Measurements from ENCODE around the gene FRMD4A.

The FRMD4A gene

GRCh38 chr10:13949844-13950542, 380.7 kb downstream of the FRMD4A start:
- H3K36me3 ChIP-seq: no peaks in the 10 kb centered on the region
- TF ChIP-seq CTCF (IDR thresholded peaks at IDR 0.05): no peak
- no peak overlapping the region for H3K4me3 ChIP-seq (ENCODE audit: low read depth in 1 of 2, low read length in 1 of 2)
- H3K4me1 ChIP-seq (ENCODE audit: control insufficient read depth in 1 of 2, insufficient read depth in 1 of 2, low read depth in 1 of 2, low read length in 1 of 2): no peaks in the 10 kb centered on the region
- no peak overlapping the region for H3K27ac ChIP-seq
- H3K9me3 ChIP-seq: no peaks in the 10 kb centered on the region
- no peaks in the 10 kb centered on the region for H3K27me3 ChIP-seq

- H3K9me3 ChIP-seq: no peaks in the 10 kb centered on the region
- no peak overlapping the region for H3K27ac ChIP-seq
- no peaks in the 10 kb centered on the region for H3K36me3 ChIP-seq
- H3K4me3 ChIP-seq (ENCODE audit: low read depth in 1 of 2, low read length in 1 of 2): no peak overlapping the region
- no peaks in the 10 kb centered on the region for H3K27me3 ChIP-seq
- TF ChIP-seq CTCF (IDR thresholded peaks at IDR 0.05): no peak
- no peaks in the 10 kb centered on the region for H3K4me1 ChIP-seq (ENCODE audit: control insufficient read depth in 1 of 2, insufficient read depth in 1 of 2, low read depth in 1 of 2, low read length in 1 of 2)
These were observed 384.6 kb downstream of the FRMD4A start for GRCh38 chr10:13946209-13946460.

GRCh38 chr10:13945390-13946208, 385.1 kb downstream of the FRMD4A start:
- no peak for TF ChIP-seq CTCF (IDR thresholded peaks at IDR 0.05)
- Histone ChIP-seq H3K27me3 (no peaks in the 10 kb centered on the region), H3K4me1 (ENCODE audit: control insufficient read depth in 1 of 2, insufficient read depth in 1 of 2, low read depth in 1 of 2, low read length in 1 of 2) (no peaks in the 10 kb centered on the region), H3K4me3 (ENCODE audit: low read depth in 1 of 2, low read length in 1 of 2) (no peak overlapping the region), H3K36me3 (no peaks in the 10 kb centered on the region), H3K27ac (no peak overlapping the region), H3K9me3 (no peaks in the 10 kb centered on the region)

GRCh38 chr10:13944823-13945222, 385.9 kb downstream of the FRMD4A start:
- Histone ChIP-seq H3K27ac (no peak overlapping the region), H3K27me3 (no peaks in the 10 kb centered on the region), H3K9me3 (no peaks in the 10 kb centered on the region), H3K36me3 (no peaks in the 10 kb centered on the region), H3K4me1 (ENCODE audit: control insufficient read depth in 1 of 2, insufficient read depth in 1 of 2, low read depth in 1 of 2, low read length in 1 of 2) (no peaks in the 10 kb centered on the region), H3K4me3 (ENCODE audit: low read depth in 1 of 2, low read length in 1 of 2) (no peak overlapping the region)
- TF ChIP-seq CTCF (IDR thresholded peaks at IDR 0.05): no peak

GRCh38 chr10:13943735-13944398, 386.9 kb downstream of the FRMD4A start:
- Histone ChIP-seq H3K36me3 (no peaks in the 10 kb centered on the region), H3K27ac (no peak overlapping the region), H3K27me3 (no peaks in the 10 kb centered on the region), H3K4me1 (ENCODE audit: control insufficient read depth in 1 of 2, insufficient read depth in 1 of 2, low read depth in 1 of 2, low read length in 1 of 2) (no peaks in the 10 kb centered on the region), H3K9me3 (no peaks in the 10 kb centered on the region), H3K4me3 (ENCODE audit: low read depth in 1 of 2, low read length in 1 of 2) (no peak overlapping the region)
- no peak for TF ChIP-seq CTCF (IDR thresholded peaks at IDR 0.05)
